GM18520 (cell line): ENCODE measurements around the gene ZNF292.
"Not testable (repeated sequence)": the region's sequence is repeated elsewhere in the genome, so short reads cannot be mapped to it uniquely, and the experiment has no call there.

ENCODE experiments used
- ATAC-seq: cut with Tn5 transposase; IDR thresholded peaks from one replicate; pipeline ENCODE4 v1.9.1; 2021; ENCODE audit not compliant: unreplicated experiment

ZNF292 gene

GRCh38 chr6:87210979-87211378 lies 55.6 kb downstream of the ZNF292 start:
- peak; percentile 96 for ATAC-seq

GRCh38 chr6:87212596-87212995 lies 57.2 kb downstream of the ZNF292 start:
- no peak for ATAC-seq

- ATAC-seq, result no peak
Measured at GRCh38 chr6:87213364-87213763, 58.0 kb downstream of the ZNF292 start.

- ATAC-seq, result no peak
Measured at GRCh38 chr6:87214831-87215230, 59.5 kb downstream of the ZNF292 start.

GRCh38 chr6:87220997-87221396 lies 65.6 kb downstream of the ZNF292 start:
- ATAC-seq, result no peak

- no peak for ATAC-seq
Measured at GRCh38 chr6:87222676-87223075, 67.3 kb downstream of the ZNF292 start.

- ATAC-seq, result no peak
Measured at GRCh38 chr6:87224971-87225370, 69.6 kb downstream of the ZNF292 start.

GRCh38 chr6:87225511-87225910 lies 70.1 kb downstream of the ZNF292 start:
- no peak for ATAC-seq

GRCh38 chr6:87225937-87226336 lies 70.6 kb downstream of the ZNF292 start:
- ATAC-seq, result no peak

- no peak for ATAC-seq
Measured at GRCh38 chr6:87230801-87231200, 75.4 kb downstream of the ZNF292 start.

GRCh38 chr6:87237804-87238203 lies 82.4 kb downstream of the ZNF292 start:
- ATAC-seq, result no peak

GRCh38 chr6:87239098-87239635 lies 83.8 kb downstream of the ZNF292 start:
- ATAC-seq, result not testable (repeated sequence)

GRCh38 chr6:87241304-87241703 lies 85.9 kb downstream of the ZNF292 start:
- no peak for ATAC-seq

- no peak for ATAC-seq
Measured at GRCh38 chr6:87242311-87242710, 86.9 kb downstream of the ZNF292 start.

GRCh38 chr6:87243812-87244211 lies 88.4 kb downstream of the ZNF292 start:
- no peak for ATAC-seq

GRCh38 chr6:87244380-87244779 lies 89.0 kb downstream of the ZNF292 start:
- ATAC-seq, result no peak

- ATAC-seq, result no peak
Measured at GRCh38 chr6:87250019-87250418, 94.7 kb downstream of the ZNF292 start.

- no peak for ATAC-seq
Measured at GRCh38 chr6:87251225-87251624, 95.9 kb downstream of the ZNF292 start.

GRCh38 chr6:87251725-87252124 lies 96.4 kb downstream of the ZNF292 start:
- no peak for ATAC-seq

- no peak for ATAC-seq
Measured at GRCh38 chr6:87257046-87257445, 101.7 kb downstream of the ZNF292 start.

GRCh38 chr6:87257565-87257964 lies 102.2 kb downstream of the ZNF292 start:
- ATAC-seq, result no peak

- no peak for ATAC-seq
Measured at GRCh38 chr6:87257975-87258374, 102.6 kb downstream of the ZNF292 start.

- ATAC-seq, result no peak
Measured at GRCh38 chr6:87259791-87260190, 104.4 kb downstream of the ZNF292 start.

- no peak for ATAC-seq
Measured at GRCh38 chr6:87261534-87261933, 106.2 kb downstream of the ZNF292 start.
